PFSK-1 (cell line): Measurements from ENCODE around the gene ACOXL.

Experiments
- FOXP2 ChIP-seq: optimal IDR thresholded peaks from 2 replicates; pipeline ENCODE3; 2011; ENCODE audit warnings: borderline replicate concordance, control low read depth, inconsistent platforms; ENCODE audit not compliant: insufficient read depth; ENCODE audit errors: extremely low read length, extremely low read depth
- POLR2AphosphoS5 ChIP-seq: IDR thresholded peaks from 2 replicates; pipeline ENCODE4 v1.6.1; 2012; ENCODE audit warnings: low read depth, mild to moderate bottlenecking, control low read depth, low read length, moderate library complexity
- REST ChIP-seq, 2 experiments: IDR thresholded peaks; 2 replicates each; pipeline versions ENCODE4 v1.6.1 to v1.8.0; 2011 to 2012; ENCODE audit warnings: low read depth in 2 of 2, low read length in 2 of 2, control low read depth in 1 of 2, inconsistent platforms in 1 of 2, mild to moderate bottlenecking in 1 of 2, moderate library complexity in 1 of 2; ENCODE audit not compliant: insufficient read depth in 1 of 2
- SIN3A ChIP-seq: IDR thresholded peaks from 2 replicates; pipeline ENCODE4 v1.6.1; 2012; ENCODE audit warnings: mild to moderate bottlenecking, low read length, moderate library complexity, borderline replicate concordance; ENCODE audit not compliant: insufficient read depth
- TAF1 ChIP-seq: IDR thresholded peaks from 2 replicates; pipeline ENCODE4 v1.6.1; 2012; ENCODE audit warnings: low read length, control low read depth, borderline replicate concordance; ENCODE audit not compliant: insufficient read depth

ACOXL gene

GRCh38 chr2:110735366-110735765, 3.0 kb downstream of the ACOXL start:
- TF ChIP-seq FOXP2 = no peak
- TF ChIP-seq REST (IDR thresholded peaks at IDR 0.05; ENCODE audit: insufficient read depth in 1 of 2, low read depth in 2 of 2, low read length in 2 of 2) = no peak
- no peak for TF ChIP-seq SIN3A
- no peak for TF ChIP-seq TAF1
- TF ChIP-seq POLR2AphosphoS5 = no peak

- TF ChIP-seq TAF1 (no peak), SIN3A (no peak), REST (IDR thresholded peaks at IDR 0.05; ENCODE audit: insufficient read depth in 1 of 2, low read depth in 2 of 2, low read length in 2 of 2) (no peak), FOXP2 (no peak), POLR2AphosphoS5 (no peak)
Measured at GRCh38 chr2:110737783-110738182, 5.4 kb downstream of the ACOXL start.

- TF ChIP-seq TAF1 (no peak), SIN3A (no peak), FOXP2 (no peak), REST (IDR thresholded peaks at IDR 0.05; ENCODE audit: insufficient read depth in 1 of 2, low read depth in 2 of 2, low read length in 2 of 2) (no peak), POLR2AphosphoS5 (no peak)
Measured at GRCh38 chr2:110740747-110741349, 8.5 kb downstream of the ACOXL start.

- no peak for TF ChIP-seq SIN3A
- no peak for TF ChIP-seq REST (IDR thresholded peaks at IDR 0.05; ENCODE audit: insufficient read depth in 1 of 2, low read depth in 2 of 2, low read length in 2 of 2)
- TF ChIP-seq POLR2AphosphoS5 = no peak
- TF ChIP-seq FOXP2 = no peak
- no peak for TF ChIP-seq TAF1
Measured at GRCh38 chr2:110741491-110741980, 9.2 kb downstream of the ACOXL start.

- TF ChIP-seq REST (IDR thresholded peaks at IDR 0.05; ENCODE audit: insufficient read depth in 1 of 2, low read depth in 2 of 2, low read length in 2 of 2) (no peak), SIN3A (no peak), POLR2AphosphoS5 (no peak), TAF1 (no peak), FOXP2 (no peak)
Measured at GRCh38 chr2:110742412-110742811, 10.0 kb downstream of the ACOXL start.
